HPDE6-E6E7 (cell line): ENCODE results near the gene C4BPB.
A peak's percentile ranks its signal among the peaks of the same experiment; 100 is the strongest.
"Not testable (repeated sequence)": the region's sequence is repeated elsewhere in the genome, so short reads cannot be mapped to it uniquely, and the experiment has no call there.

Source experiments
- DNase-seq: peaks from one replicate; pipeline ENCODE4 v3.0.0; 2011; ENCODE audit warnings: missing footprints; ENCODE audit errors: extremely low spot score

C4BPB gene

GRCh38 chr1:207088701-207089626 lies at the start of gene C4BPB:
Gene C4BPB (plus strand): TSS chr1:207088860. CDS start chr1:207089532, 672 bp downstream.
- no peak for DNase-seq

- no peak for DNase-seq
Observed at GRCh38 chr1:207039380-207040180, 49.1 kb upstream of the C4BPB start.

- no peak for DNase-seq
Observed at GRCh38 chr1:207040181-207040533, 48.5 kb upstream of the C4BPB start.

- not testable (repeated sequence) for DNase-seq
Observed at GRCh38 chr1:207041397-207041796, 47.3 kb upstream of the C4BPB start.

- no peak for DNase-seq
Observed at GRCh38 chr1:207045453-207045852, 43.2 kb upstream of the C4BPB start.

GRCh38 chr1:207047505-207047904 lies 41.2 kb upstream of the C4BPB start:
- no peak for DNase-seq

GRCh38 chr1:207048041-207048440 lies 40.6 kb upstream of the C4BPB start:
- no peak for DNase-seq

GRCh38 chr1:207049054-207049453 lies 39.6 kb upstream of the C4BPB start:
- DNase-seq = no peak

- no peak for DNase-seq
Observed at GRCh38 chr1:207049514-207049913, 39.1 kb upstream of the C4BPB start.

GRCh38 chr1:207049974-207050391 lies 38.7 kb upstream of the C4BPB start:
- DNase-seq = no peak

GRCh38 chr1:207050480-207051190 lies 38.0 kb upstream of the C4BPB start:
- peak; percentile 86 for DNase-seq

GRCh38 chr1:207051191-207051943 lies 37.3 kb upstream of the C4BPB start, which contains the start of gene YOD1:
Gene YOD1 (minus strand): TSS chr1:207051208. CDS start chr1:207051030, 178 bp downstream.
- DNase-seq = no peak

- DNase-seq = peak; percentile 98
Observed at GRCh38 chr1:207052911-207053769, 35.5 kb upstream of the C4BPB start, which contains the start of gene PFKFB2. Gene PFKFB2 (plus strand): TSS chr1:207053275. CDS start chr1:207054718, 1,443 bp downstream.

- no peak for DNase-seq
Observed at GRCh38 chr1:207054491-207054890, 34.2 kb upstream of the C4BPB start.

GRCh38 chr1:207055386-207056001 lies 33.2 kb upstream of the C4BPB start:
- no peak for DNase-seq

GRCh38 chr1:207056673-207057072 lies 32.0 kb upstream of the C4BPB start:
- DNase-seq = no peak

GRCh38 chr1:207058252-207058651 lies 30.4 kb upstream of the C4BPB start:
- DNase-seq = no peak

- no peak for DNase-seq
Observed at GRCh38 chr1:207058878-207059867, 29.5 kb upstream of the C4BPB start.
